ENCODE results near the gene NHSL1. TPM values are rescaled to one million over a fixed set of nuclear protein-coding genes. Genes with fewer than 3 reads are reported as not detected.

Gene NHSL1
- total and polyA plus RNA-seq, 9 of the 15 experiments (the other 6 are each of a cell fraction or from before 2014, with no cell fraction given), result 0.09 to 0.20 TPM; not detected in 7

DNA sequence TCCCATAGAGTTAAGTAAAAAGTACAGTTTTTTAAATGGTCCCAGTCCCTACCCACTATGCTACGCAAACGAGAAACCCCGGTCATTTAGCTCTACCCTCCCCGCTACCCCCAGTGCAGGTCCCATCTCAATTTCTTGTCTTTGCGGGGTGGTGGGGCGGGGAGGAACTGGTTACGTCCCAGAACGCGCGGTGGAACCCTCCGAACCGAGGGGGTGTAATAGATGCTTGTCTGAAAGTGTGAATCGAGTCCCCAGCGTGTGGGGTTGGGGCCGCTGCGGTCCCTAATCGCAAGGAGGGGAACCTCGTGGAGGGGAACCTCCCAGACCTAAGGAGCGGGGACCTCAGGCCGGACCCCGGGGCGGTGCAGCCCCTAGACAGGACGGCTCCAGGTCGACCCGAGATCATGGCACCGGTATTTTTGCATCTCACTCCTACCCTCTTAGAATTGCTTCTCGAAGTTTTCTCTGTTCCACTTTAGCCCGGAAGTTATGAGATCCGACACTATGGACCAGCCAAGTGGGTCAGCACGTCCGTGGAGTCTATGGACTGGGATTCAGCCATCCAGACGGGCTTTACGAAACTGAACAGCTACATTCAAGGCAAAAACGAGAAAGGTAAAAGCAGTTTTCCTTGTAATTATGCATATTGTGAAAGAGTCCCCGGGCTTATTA lies 94.5 kb downstream of the NHSL1 start (continued):
- no peak for TF ChIP-seq E2F8 (IDR thresholded peaks at IDR 0.05; ENCODE audit: low read depth, partially characterized antibody)
- TF ChIP-seq GMEB1 (CRISPR knock-in tag; IDR thresholded peaks at IDR 0.05), result no peak
- TF ChIP-seq NONO (IDR thresholded peaks at IDR 0.05; ENCODE audit: low read depth in 2 of 2, low read length in 1 of 2), result no peak
- TF ChIP-seq, protein P1, sequence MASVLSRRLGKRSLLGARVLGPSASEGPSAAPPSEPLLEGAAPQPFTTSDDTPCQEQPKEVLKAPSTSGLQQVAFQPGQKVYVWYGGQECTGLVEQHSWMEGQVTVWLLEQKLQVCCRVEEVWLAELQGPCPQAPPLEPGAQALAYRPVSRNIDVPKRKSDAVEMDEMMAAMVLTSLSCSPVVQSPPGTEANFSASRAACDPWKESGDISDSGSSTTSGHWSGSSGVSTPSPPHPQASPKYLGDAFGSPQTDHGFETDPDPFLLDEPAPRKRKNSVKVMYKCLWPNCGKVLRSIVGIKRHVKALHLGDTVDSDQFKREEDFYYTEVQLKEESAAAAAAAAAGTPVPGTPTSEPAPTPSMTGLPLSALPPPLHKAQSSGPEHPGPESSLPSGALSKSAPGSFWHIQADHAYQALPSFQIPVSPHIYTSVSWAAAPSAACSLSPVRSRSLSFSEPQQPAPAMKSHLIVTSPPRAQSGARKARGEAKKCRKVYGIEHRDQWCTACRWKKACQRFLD (CRISPR knock-in tag; IDR thresholded peaks at IDR 0.05), result no peak
- TF ChIP-seq SRF (CRISPR knock-in tag; IDR thresholded peaks at IDR 0.05), result no peak
- no peak for TF ChIP-seq ZNF282 (CRISPR knock-in tag; IDR thresholded peaks at IDR 0.05)
- no peak for TF ChIP-seq ZNF695 (CRISPR knock-in tag; IDR thresholded peaks at IDR 0.05)
- TF ChIP-seq ATF3 (IDR thresholded peaks at IDR 0.05), result no peak
- no peak for TF ChIP-seq ATF3 (CRISPR knock-in tag; conservative IDR thresholded peaks at IDR 0.05)
- TF ChIP-seq NKRF (IDR thresholded peaks at IDR 0.05; ENCODE audit: borderline replicate concordance), result no peak
- TF ChIP-seq BRF1 (IDR thresholded peaks at IDR 0.05; ENCODE audit: borderline replicate concordance, extremely low read depth, insufficient read length), result no peak
- TF ChIP-seq SREBF1 (IDR thresholded peaks at IDR 0.05; ENCODE audit: borderline replicate concordance, low read depth, low read length), result no peak
- TF ChIP-seq RBM22 (IDR thresholded peaks at IDR 0.05; ENCODE audit: low read depth, low read length, poor library complexity, severe bottlenecking), result no peak
- no peak for TF ChIP-seq THRA (IDR thresholded peaks at IDR 0.05)

All from K562 (cell line).